GM23338 (cell line): ENCODE data around the gene UBL5. TPM values are rescaled to one million over a fixed set of nuclear protein-coding genes. Genes with fewer than 3 reads are reported as not detected.

Experiments
- ATAC-seq: fragments of 200-7000 bp; cut with Tn5 transposase; 3 replicates; pipeline ENCODE4 v1.9.1; 2020
- DNase-seq: peaks from one replicate; pipeline ENCODE4 v3.0.0-alpha.2; 2015; ENCODE audit warnings: low spot score
- H2AFZ ChIP-seq: fragments of 200-600 bp; sonication (generic); 2 replicates; pipeline ENCODE4 v1.8.0; 2016; ENCODE audit warnings: antibody characterized with exemption, mild to moderate bottlenecking, moderate library complexity
- H3F3A ChIP-seq: fragments of 200-600 bp; sonication (generic); replicated peaks from 2 replicates; pipeline ENCODE4 v1.8.0; 2017; ENCODE audit warnings: antibody characterized with exemption, mixed run types, low read depth
- H3K27ac ChIP-seq: fragments of 200-600 bp; sonication (generic); 2 replicates; pipeline ENCODE4 v1.6.1; 2016; ENCODE audit warnings: low read depth
- H3K27me3 ChIP-seq: fragments of 200-600 bp; sonication (generic); 2 replicates; pipeline ENCODE4 v1.8.0; 2016; ENCODE audit warnings: mild to moderate bottlenecking, mixed run types, moderate library complexity; ENCODE audit not compliant: insufficient read depth
- H3K36me3 ChIP-seq: fragments of 200-600 bp; sonication (generic); 2 replicates; pipeline ENCODE4 v1.8.0; 2016; ENCODE audit warnings: mild to moderate bottlenecking; ENCODE audit not compliant: insufficient read depth
- H3K4me1 ChIP-seq: fragments of 200-600 bp; sonication (generic); 2 replicates; pipeline ENCODE4 v1.8.0; 2016; ENCODE audit warnings: mild to moderate bottlenecking, moderate library complexity; ENCODE audit not compliant: insufficient read depth
- H3K4me2 ChIP-seq: fragments of 200-600 bp; sonication (generic); 2 replicates; pipeline ENCODE4 v1.7.1; 2017; ENCODE audit warnings: mixed run types
- H3K4me3 ChIP-seq: fragments of 200-600 bp; sonication (generic); 2 replicates; pipeline ENCODE4 v1.6.1; 2016; ENCODE audit warnings: mixed run types
- H3K79me2 ChIP-seq: fragments of 200-600 bp; sonication (generic); replicated peaks from 2 replicates; pipeline ENCODE4 v1.8.0; 2017; ENCODE audit warnings: mild to moderate bottlenecking; ENCODE audit not compliant: insufficient read depth
- H3K9me2 ChIP-seq: fragments of 200-600 bp; sonication (generic); 2 replicates; pipeline ENCODE4 v1.8.0; 2017; ENCODE audit not compliant: insufficient read depth
- H4K20me1 ChIP-seq: fragments of 200-600 bp; sonication (generic); replicated peaks from 2 replicates; pipeline ENCODE4 v1.8.0; 2017; ENCODE audit warnings: mild to moderate bottlenecking; ENCODE audit not compliant: insufficient read depth
- H3K27ac Mint-ChIP-seq: 2 replicates; pipeline ENCODE4 v1.8.0; 2020; ENCODE audit warnings: inconsistent platforms, mild to moderate bottlenecking, moderate library complexity, mixed read lengths
- H3K27me3 Mint-ChIP-seq: 3 replicates; pipeline ENCODE4 v1.8.0; 2022; ENCODE audit warnings: low read depth, mild to moderate bottlenecking, moderate library complexity, mixed read lengths, inconsistent platforms; ENCODE audit not compliant: insufficient read depth, poor library complexity
- H3K36me3 Mint-ChIP-seq: 3 replicates; pipeline ENCODE4 v1.8.0; 2021; ENCODE audit warnings: low read depth, mild to moderate bottlenecking, inconsistent platforms, moderate library complexity, mixed read lengths
- H3K4me1 Mint-ChIP-seq: 3 replicates; pipeline ENCODE4 v1.8.0; 2020; ENCODE audit warnings: mild to moderate bottlenecking, inconsistent platforms, mixed read lengths
- H3K4me3 Mint-ChIP-seq: 3 replicates; pipeline ENCODE4 v1.8.0; 2021; ENCODE audit warnings: moderate library complexity, mild to moderate bottlenecking, inconsistent platforms, mixed read lengths
- H3K9me3 Mint-ChIP-seq: 3 replicates; pipeline ENCODE4 v1.8.0; 2020; ENCODE audit warnings: moderate library complexity, mild to moderate bottlenecking, inconsistent platforms, mixed read lengths
- CREB1 ChIP-seq: fragments of 250-450 bp; sonication (Bioruptor Pico); IDR thresholded peaks from 2 replicates; pipeline ENCODE4 v1.5.0; 2020; ENCODE audit warnings: low read depth, mild to moderate bottlenecking, moderate library complexity
- CTCF ChIP-seq, 2 experiments: fragments of 200-600 bp in 1 of 2; sonication (generic) in 1 of 2; conservative IDR thresholded peaks; 2 replicates each; pipeline versions ENCODE4 v1.5.1 to v1.6.1; 2016 to 2017; ENCODE audit warnings: antibody characterized with exemption in 2 of 2, low read depth in 2 of 2, mild to moderate bottlenecking in 2 of 2, moderate library complexity in 1 of 2
- ETS1 ChIP-seq: IDR thresholded peaks from 2 replicates; pipeline ENCODE4 v1.6.1; 2016; ENCODE audit warnings: antibody characterized with exemption
- EZH2 ChIP-seq: fragments of 200-600 bp; sonication (generic); IDR thresholded peaks from one replicate; pipeline ENCODE4 v1.8.0; 2017; ENCODE audit warnings: antibody characterized with exemption, mild to moderate bottlenecking, low read depth; ENCODE audit not compliant: unreplicated experiment
- EZH2phosphoT487 ChIP-seq: fragments of 200-600 bp; sonication (generic); IDR thresholded peaks from one replicate; pipeline ENCODE4 v1.8.1; 2018; ENCODE audit warnings: antibody characterized with exemption; ENCODE audit not compliant: unreplicated experiment
- JUNB ChIP-seq: IDR thresholded peaks from one replicate; pipeline ENCODE4 v1.6.1; 2016; ENCODE audit warnings: antibody characterized with exemption; ENCODE audit not compliant: unreplicated experiment
- NANOG ChIP-seq: IDR thresholded peaks from 2 replicates; pipeline ENCODE4 v1.6.1; 2016; ENCODE audit warnings: antibody characterized with exemption, borderline replicate concordance
- POLR2AphosphoS5 ChIP-seq: IDR thresholded peaks from 2 replicates; pipeline ENCODE4 v1.6.1; 2016; ENCODE audit warnings: antibody characterized with exemption, low read depth
- REST ChIP-seq: IDR thresholded peaks from one replicate; pipeline ENCODE4 v1.6.1; 2018; ENCODE audit warnings: antibody characterized with exemption; ENCODE audit not compliant: unreplicated experiment
- STAT1 ChIP-seq: IDR thresholded peaks from one replicate; pipeline ENCODE4 v1.6.1; 2016; ENCODE audit warnings: antibody characterized with exemption; ENCODE audit not compliant: unreplicated experiment
- ZNF114 ChIP-seq: fragments of 250-450 bp; sonication (Bioruptor Pico); IDR thresholded peaks from 2 replicates; pipeline ENCODE4 v1.5.0; 2020; ENCODE audit warnings: mild to moderate bottlenecking, moderate library complexity
- ZNF331 ChIP-seq: fragments of 250-450 bp; sonication (Bioruptor Pico); IDR thresholded peaks from 2 replicates; pipeline ENCODE4 v1.5.0; 2020; ENCODE audit warnings: low read depth, mild to moderate bottlenecking, moderate library complexity
- ZNF462 ChIP-seq: fragments of 250-450 bp; sonication (Bioruptor Pico); IDR thresholded peaks from 2 replicates; pipeline ENCODE4 v1.5.0; 2020; ENCODE audit warnings: mild to moderate bottlenecking, moderate library complexity
- polyA plus RNA-seq: library from polyadenylated mRNA; unstranded; fragments of >200 nt; fragmentation: Nextera tagmentation; extraction: Ambion mirVana; gene quantifications from 2 replicates; pipeline ENCODE4 v1.2.1, GENCODE V29; 2016
- total RNA-seq: library from RNA; depleted of rRNA; stranded (reverse); fragments of >200 nt; shearing (Covaris generic); gene quantifications from 2 replicates; pipeline ENCODE4 v1.2.3, GENCODE V29; 2014

Gene UBL5
- total and polyA plus RNA-seq, 2 experiments from 2014 or later, result 304 to 1,371 TPM

GRCh38 chr19:9799162-9799561 is 28.6 kb upstream of the UBL5 start (continued):
- TF ChIP-seq ETS1 (no peak), ZNF331 (no peak), STAT1 (no peak), JUNB (no peak), POLR2AphosphoS5 (no peak)

- H3K4me3 Mint-ChIP-seq, result no peak overlapping the region
These were observed 25.7 kb upstream of the UBL5 start for GRCh38 chr19:9801976-9802375.

More at GRCh38 chr19:9801976-9802375, 25.7 kb upstream of the UBL5 start:
- no peaks in the 10 kb centered on the region for H3K9me3 Mint-ChIP-seq
- H3K27ac Mint-ChIP-seq, result no peak overlapping the region
- Histone ChIP-seq H3K9me2 (no peaks in the 10 kb centered on the region), H2AFZ (no peak overlapping the region), H3K79me2 (no peaks in the 10 kb centered on the region), H3K4me1 (no peaks in the 10 kb centered on the region), H3F3A (0 out of 2 replicates have a peak, but pooled peaks cover 7% of the 10 kb centered on the region), H3K4me3 (no peak overlapping the region), H3K36me3 (no peaks in the 10 kb centered on the region), H4K20me1 (no peaks in the 10 kb centered on the region; the same call in 1 of the 2 replicates), H3K27ac (0 out of 2 replicates have a peak overlapping the region, but pooled peaks have one; percentile 52), H3K27me3 (no peaks in the 10 kb centered on the region), H3K4me2 (no peak overlapping the region)
- no peaks in the 10 kb centered on the region for H3K4me1 Mint-ChIP-seq
- TF ChIP-seq EZH2phosphoT487 (no peak), EZH2 (no peak), REST (no peak), CTCF (conservative IDR thresholded peaks at IDR 0.05; ENCODE audit: low read depth in 2 of 2) (no peak), STAT1 (no peak), ZNF462 (CRISPR knock-in tag) (no peak), CREB1 (CRISPR knock-in tag) (no peak), NANOG (no peak), ZNF114 (no peak), POLR2AphosphoS5 (no peak)
- peaks cover 6% of the 10 kb centered on the region; the same call in 2 of the 3 replicates for H3K36me3 Mint-ChIP-seq
- peaks cover 8% of the 10 kb centered on the region for H3K27me3 Mint-ChIP-seq
- DNase-seq (peak; percentile 86), ATAC-seq (peak; percentile 92)
